ENCODE results near the gene SASH1.

GRCh38 chr6:148547110-148547509 lies 204.5 kb downstream of the SASH1 start:
- TF ChIP-seq POLR2A (IDR thresholded peaks at IDR 0.05; ENCODE audit: low read depth, low read length) (no peak), POLR2AphosphoS5 (IDR thresholded peaks at IDR 0.05; ENCODE audit: low read depth, low read length) (no peak)
